NCI-H446 (cell line): ENCODE results near the gene ARMH3.
"Not testable (repeated sequence)": the region's sequence is repeated elsewhere in the genome, so short reads cannot be mapped to it uniquely, and the experiment has no call there.

Experiments
- DNase-seq, 2 experiments: peaks; one replicate each; lab custom pipeline; 2025; lab: John Stamatoyannopoulos, UW

ARMH3 gene

GRCh38 chr10:102055647-102056419 lies at the start of gene ARMH3:
Gene ARMH3 (minus strand): TSS chr10:102056173. CDS start chr10:102040114, 16,059 bp downstream.
- peak; percentile 87 to 95 for DNase-seq

- no peak for DNase-seq
Measured at GRCh38 chr10:102102421-102102820, 46.4 kb upstream of the ARMH3 start.

- no peak for DNase-seq
Measured at GRCh38 chr10:102101152-102101551, 45.2 kb upstream of the ARMH3 start.

DNA sequence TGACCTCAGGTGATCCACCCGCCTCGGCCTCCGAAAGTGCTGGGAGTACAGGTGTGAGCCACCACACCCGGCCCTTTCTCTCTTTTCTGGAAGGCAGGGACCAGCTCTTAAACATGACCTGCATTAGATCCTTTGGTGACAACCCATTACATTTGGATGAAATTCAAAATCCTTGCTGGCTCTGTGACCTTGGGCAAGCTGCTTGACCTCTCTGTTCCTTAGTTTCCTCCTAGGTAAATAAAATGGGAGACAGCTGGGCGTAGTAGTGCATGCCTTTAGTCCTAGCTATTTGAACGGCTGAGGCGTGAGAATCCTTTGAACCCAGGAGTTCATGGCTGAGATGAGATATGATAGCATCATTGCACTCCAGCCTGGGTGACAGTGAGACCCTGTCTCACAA lies 40.5 kb upstream of the ARMH3 start:
- DNase-seq, result no peak

DNA sequence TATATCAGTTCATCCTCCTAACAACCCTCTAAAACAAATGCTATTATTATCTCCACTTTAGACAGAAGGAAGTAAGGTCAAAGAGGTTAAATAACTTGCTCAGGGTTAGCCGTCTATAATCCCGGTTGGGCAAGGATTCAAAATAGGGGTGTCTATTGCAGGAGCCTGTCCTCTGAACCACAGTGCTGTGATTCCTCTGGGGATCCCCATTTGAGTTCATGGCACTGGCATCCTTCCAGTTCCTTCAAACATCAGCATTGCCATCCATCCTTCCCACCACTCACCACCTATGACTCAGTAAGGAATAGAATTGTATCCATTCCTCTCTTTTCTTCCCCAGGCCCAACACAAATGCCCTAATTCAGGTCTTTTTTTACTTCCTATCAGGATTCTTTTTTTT lies 34.8 kb upstream of the ARMH3 start:
- no peak for DNase-seq

GRCh38 chr10:102086196-102086595 lies 30.2 kb upstream of the ARMH3 start:
- DNase-seq, result no peak

DNA sequence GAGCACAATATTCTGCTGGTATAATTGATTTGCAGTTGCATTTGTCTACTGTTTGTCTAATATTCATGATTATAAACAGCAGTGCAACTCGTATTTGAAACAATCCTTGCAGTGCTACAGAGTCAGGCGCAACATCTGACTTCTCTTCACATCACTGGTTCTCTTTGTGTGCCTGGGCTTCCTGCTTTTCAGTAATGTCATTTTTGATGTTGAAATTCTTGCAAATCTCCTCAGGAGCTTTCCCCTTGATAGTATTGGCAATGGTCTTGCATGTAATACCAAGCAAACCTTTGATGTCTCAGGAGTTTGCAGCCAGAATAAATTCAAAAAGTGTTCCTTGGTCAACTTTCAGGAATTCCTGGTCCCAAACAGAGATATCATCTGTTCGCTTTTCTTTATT lies 29.4 kb upstream of the ARMH3 start:
- no peak for DNase-seq

GRCh38 chr10:102083541-102083940 lies 27.6 kb upstream of the ARMH3 start:
- DNase-seq, result no peak

DNA sequence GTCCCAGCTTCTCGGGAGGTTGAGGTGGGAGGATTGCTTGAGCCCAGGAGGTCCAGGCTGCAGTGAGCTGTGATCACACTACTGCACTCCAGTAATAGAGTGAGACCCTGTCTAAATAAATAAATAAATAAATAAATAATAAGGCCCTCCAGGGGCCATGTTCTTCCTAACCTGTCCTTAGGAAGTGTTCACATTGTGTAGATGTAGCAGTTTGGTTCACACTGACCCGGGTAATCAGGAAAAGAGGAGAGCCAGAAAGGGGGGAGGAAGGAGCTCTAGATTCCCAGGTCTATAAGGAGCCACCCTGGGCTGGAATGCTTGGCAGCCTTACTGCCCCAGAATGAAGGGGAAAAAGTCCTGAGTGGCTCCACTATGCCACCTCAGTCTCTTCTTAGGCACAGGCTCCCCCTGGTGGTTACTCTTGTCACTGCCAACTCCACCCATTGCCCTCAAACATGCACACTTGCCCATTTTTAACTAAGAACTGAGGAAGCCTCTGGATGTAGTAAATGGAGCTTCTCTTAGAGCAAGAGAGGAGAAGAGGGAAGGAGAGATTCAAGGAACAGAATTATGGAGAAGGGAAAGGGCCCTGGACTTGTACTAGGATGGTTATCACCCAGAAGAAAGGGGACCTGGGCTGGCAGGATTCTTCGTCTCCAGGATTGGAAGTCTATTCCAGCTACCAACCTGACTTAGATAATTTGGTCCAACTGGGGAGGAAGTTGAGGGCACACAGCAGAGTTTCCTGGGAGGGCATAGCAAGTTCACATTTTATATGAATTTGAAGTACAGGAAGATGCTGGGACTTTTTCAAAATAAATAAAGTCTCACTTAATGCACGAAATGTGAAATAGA lies 16.9 kb upstream of the ARMH3 start:
- peak; percentile 10 to 74 for DNase-seq

DNA sequence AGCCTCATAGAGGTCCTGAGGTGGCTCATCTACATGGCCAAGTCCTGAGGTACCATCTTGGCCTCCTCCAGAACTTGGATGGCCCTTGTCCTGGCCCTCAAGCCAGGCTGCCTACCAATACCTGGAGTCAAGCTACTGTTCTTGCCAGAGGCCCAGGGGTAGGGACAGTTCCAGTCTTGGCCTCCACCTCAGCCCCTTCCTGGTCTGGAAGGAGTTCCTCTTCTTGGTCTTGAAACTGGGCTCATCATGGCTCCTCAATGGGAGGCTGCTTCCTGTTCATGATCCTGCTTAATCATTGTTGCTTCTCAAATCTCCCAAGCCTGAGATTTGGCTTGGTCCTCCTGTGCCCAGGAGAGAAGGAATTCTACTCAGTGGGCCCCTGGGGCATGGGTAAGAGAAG lies 13.1 kb upstream of the ARMH3 start:
- no peak for DNase-seq

DNA sequence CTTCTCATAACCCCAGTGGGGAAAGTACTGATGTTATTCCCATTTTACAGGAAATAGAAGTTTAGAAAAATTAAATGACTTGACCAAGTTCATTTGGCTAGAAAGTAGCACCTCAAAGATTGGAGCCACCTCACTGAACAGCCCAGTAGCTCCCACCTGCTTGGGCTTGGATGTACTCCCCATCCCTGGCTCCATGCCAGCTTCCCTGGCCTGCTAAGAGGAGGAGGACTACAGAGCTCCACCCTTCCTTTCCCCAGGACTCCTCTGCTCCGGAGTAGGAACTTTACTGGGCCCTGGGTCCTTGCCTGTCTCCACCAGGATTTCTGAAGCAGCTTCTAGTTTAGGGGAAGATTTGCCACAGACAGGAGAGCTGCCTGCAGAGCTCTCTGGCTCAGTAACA lies 12.2 kb upstream of the ARMH3 start:
- peak in 1 of 2 experiments; percentile 15 for DNase-seq

- DNase-seq, result no peak
Measured at GRCh38 chr10:102067091-102067916, 11.3 kb upstream of the ARMH3 start.

- DNase-seq, result no peak
Measured at GRCh38 chr10:102066399-102067088, 10.6 kb upstream of the ARMH3 start.

DNA sequence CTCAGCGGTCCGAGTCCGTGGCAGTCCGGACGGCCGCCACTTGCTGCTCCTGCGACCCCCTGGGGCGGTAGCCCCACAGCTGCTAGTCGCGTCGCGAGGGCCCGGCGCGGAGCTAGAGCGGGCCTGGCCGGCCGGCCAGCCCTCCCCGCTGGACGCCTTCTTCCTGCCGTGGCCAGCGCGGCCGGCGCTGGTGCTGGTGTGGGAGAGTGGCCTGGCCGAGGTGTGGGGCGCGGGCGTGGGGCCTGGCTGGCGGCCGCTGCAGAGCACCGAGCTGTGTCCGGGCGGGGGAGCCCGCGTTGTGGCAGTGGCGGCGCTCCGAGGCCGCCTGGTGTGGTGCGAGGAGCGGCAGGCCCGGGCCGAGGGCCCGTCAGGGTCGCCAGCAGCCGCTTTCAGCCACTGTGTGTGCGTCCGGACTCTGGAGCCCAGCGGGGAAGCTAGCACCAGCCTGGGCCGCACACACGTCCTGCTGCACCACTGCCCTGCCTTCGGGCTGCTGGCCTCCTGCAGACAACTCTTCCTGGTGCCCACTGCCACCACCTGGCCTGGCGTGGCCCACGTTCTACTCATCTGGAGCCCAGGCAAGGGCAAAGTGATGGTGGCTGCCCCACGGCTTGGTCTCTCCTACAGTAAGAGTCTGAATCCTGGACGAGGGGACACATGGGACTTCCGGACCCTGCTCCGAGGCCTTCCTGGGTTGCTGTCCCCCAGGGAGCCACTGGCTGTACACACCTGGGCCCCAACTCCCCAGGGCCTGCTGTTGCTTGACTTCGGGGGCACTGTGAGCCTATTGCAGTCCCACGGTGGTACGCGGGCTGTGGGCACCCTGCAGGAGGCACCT lies 9.8 kb upstream of the ARMH3 start:
- DNase-seq, result no peak

- DNase-seq, result peak; percentile 42 to 83
Measured at GRCh38 chr10:102064868-102065560, 9.0 kb upstream of the ARMH3 start, which contains the start of gene HPS6. Gene HPS6 (plus strand): TSS chr10:102065349. CDS start chr10:102065475, 126 bp downstream.

DNA sequence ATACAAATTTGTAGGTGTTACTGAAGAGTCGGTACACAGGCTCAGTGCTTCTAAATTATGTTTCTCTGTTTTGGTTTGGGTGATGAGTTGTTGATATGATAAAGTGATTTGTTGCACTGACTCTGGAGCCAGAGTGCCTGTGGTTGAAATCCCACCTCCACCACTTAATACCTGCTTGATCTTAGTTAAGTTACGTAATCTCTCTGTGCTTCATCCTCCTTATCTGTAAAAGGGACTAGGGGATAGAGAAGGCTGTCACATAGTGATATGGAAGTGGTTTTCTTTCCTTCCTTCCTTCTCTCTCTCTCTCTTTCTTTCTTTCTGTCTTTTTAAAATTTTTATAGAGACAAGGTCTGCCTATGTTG lies 8.5 kb upstream of the ARMH3 start:
- no peak for DNase-seq

DNA sequence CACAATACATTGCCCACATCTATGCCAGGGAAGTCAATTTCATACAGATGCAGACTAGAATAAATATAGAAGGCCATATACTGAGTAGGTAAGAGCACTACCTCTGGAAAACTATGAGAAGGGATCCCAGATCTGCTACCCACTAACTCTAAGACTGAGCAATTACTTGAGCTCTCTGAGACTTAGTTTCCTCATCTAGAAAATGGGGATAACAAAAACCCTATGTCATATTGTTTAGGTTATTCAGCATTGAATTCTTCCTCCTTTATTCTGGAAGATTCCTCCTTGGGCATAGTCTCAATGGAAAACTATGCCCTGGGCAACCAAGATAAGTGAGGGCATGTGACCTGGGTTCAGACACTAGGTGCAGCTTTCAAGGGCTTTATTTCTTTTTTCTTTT lies 4.0 kb upstream of the ARMH3 start:
- no peak for DNase-seq

GRCh38 chr10:102054881-102055646 lies 909 bp downstream of the ARMH3 start:
- DNase-seq, result not testable (repeated sequence)

DNA sequence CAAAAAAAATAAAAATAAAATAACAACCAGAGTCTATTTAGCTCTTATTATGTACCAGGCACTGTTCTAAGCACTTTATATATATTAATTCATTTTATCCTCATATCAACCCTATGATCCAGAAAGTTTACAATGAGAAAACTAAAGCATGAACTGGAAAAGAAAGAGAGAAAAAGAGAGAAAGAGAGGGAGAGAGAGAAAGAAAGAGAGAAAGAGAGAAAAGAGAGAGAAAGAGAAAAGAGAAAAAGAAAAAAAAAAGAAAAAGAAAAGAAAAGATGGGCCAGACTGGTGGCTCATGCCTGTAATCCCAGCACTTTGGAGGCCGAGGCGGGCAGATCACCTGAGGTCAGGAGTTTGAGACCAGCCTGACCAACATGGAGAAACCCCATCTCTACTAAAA lies 9.9 kb downstream of the ARMH3 start:
- no peak for DNase-seq
